ENCODE data around the gene CA10. TPM values are rescaled to one million over a fixed set of nuclear protein-coding genes. Genes with fewer than 3 reads are reported as not detected.

Gene CA10
- total RNA-seq, 2 experiments from 2014 or later: not detected

DNA sequence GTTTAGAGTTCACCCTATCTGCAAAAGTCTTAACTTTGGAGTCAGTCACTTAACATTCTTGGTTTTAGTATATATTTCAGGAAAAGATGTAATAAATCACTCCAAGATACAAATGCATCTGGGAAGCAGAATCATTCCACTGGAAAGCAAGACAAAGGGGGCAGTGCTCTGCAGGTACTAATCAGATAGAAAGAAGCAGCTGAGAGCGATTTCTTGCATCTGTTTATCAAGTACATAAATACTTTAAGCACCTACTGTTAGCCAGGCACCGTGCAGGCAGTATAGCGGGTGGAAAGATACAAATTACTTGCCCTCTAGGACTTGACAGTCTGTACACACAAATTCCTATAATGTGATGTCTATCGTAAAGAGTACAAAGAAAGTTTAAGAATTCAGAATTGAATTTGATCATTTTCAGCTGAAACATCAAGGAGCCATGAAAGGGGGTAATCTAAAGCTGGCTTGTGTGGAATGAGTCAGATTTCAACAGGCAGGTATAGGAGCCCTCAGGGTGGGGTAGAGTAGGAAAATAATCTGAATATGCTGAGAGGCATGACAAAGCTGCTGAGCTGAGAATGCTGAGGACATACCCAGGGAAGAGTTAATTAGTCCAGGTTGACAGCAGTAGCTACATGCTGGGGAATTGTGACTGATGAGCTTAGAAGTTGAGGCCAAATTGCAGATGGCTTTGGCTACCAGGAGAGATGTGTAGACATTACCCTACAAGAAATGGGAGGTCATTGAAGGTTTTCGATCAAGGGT, 110.2 kb downstream of the CA10 start:
- Mint-ChIP-seq H3K36me3 (ENCODE audit: low read depth) (no peaks in the 10 kb centered on the region), H3K9me3 (peaks cover 8% of the 10 kb centered on the region), H3K27ac (no peak overlapping the region), H3K27me3 (peaks cover 4% of the 10 kb centered on the region), H3K4me3 (no peak overlapping the region), H3K4me1 (ENCODE audit: low read depth) (no peaks in the 10 kb centered on the region)
- Histone ChIP-seq H3K27me3 (ENCODE audit: control insufficient read depth in 1 of 2, insufficient read depth in 2 of 2, low read length in 2 of 2) (no peaks in the 10 kb centered on the region), H3K4me3 (ENCODE audit: low read length) (no peak overlapping the region), H3K27ac (ENCODE audit: low read depth in 1 of 2, low read length in 2 of 2) (no peak overlapping the region), H3K9me3 (ENCODE audit: control insufficient read depth in 1 of 2, insufficient read depth in 1 of 2, low read length in 2 of 2) (no peaks in the 10 kb centered on the region), H3K4me1 (ENCODE audit: insufficient read depth, low read length) (no peaks in the 10 kb centered on the region), H3K36me3 (ENCODE audit: insufficient read depth, low read length) (no peaks in the 10 kb centered on the region)
- intact Hi-C loops (cut with DNase I, micrococcal nuclease): no loop called here
- no peak for TF ChIP-seq CTCF (IDR thresholded peaks at IDR 0.05)
- DNase-seq (no peak), ATAC-seq (ENCODE audit: poor library complexity) (no peak)
- POLR2A ChIA-PET: no interaction called here
- CTCF ChIA-PET: no interaction called here

DNA sequence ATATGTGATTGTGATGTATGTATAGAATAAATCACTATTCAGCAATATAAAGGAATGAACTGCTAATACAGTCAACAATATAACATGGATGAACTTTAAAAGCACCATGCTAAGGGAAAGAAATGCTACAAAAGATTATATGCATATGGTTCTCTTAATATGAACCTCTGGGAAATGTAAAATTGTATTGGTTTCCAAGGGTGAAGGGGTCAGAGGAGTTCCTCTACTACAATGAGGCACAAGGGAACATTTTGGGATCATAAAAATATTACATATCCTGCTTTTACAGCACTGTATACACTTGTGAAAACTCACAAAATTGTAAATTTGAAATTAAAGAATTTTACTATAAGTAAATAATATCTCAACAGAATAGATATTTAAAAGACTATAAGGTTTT, 111.4 kb downstream of the CA10 start:
- H3K27me3 Mint-ChIP-seq: peaks cover 4% of the 10 kb centered on the region
- ATAC-seq (ENCODE audit: poor library complexity) (no peak), DNase-seq (no peak)
- intact Hi-C loops (cut with DNase I, micrococcal nuclease): no loop called here
- H3K27ac ChIP-seq (ENCODE audit: low read depth in 1 of 2, low read length in 2 of 2): no peak overlapping the region
- no peaks in the 10 kb centered on the region for H3K9me3 ChIP-seq (ENCODE audit: control insufficient read depth in 1 of 2, insufficient read depth in 1 of 2, low read length in 2 of 2)
- no peaks in the 10 kb centered on the region for H3K27me3 ChIP-seq (ENCODE audit: control insufficient read depth in 1 of 2, insufficient read depth in 2 of 2, low read length in 2 of 2)
- H3K9me3 Mint-ChIP-seq: peaks cover 8% of the 10 kb centered on the region
- ChIA-PET CTCF (no interaction called here), POLR2A (no interaction called here)
- no peak overlapping the region for H3K4me3 Mint-ChIP-seq
- TF ChIP-seq CTCF (IDR thresholded peaks at IDR 0.05): no peak
- no peak overlapping the region for H3K4me3 ChIP-seq (ENCODE audit: low read length)
- no peak overlapping the region for H3K27ac Mint-ChIP-seq
- no peaks in the 10 kb centered on the region for H3K36me3 Mint-ChIP-seq (ENCODE audit: low read depth)
- H3K4me1 Mint-ChIP-seq (ENCODE audit: low read depth): no peaks in the 10 kb centered on the region
- no peaks in the 10 kb centered on the region for H3K4me1 ChIP-seq (ENCODE audit: insufficient read depth, low read length)
- H3K36me3 ChIP-seq (ENCODE audit: insufficient read depth, low read length): no peaks in the 10 kb centered on the region

DNA sequence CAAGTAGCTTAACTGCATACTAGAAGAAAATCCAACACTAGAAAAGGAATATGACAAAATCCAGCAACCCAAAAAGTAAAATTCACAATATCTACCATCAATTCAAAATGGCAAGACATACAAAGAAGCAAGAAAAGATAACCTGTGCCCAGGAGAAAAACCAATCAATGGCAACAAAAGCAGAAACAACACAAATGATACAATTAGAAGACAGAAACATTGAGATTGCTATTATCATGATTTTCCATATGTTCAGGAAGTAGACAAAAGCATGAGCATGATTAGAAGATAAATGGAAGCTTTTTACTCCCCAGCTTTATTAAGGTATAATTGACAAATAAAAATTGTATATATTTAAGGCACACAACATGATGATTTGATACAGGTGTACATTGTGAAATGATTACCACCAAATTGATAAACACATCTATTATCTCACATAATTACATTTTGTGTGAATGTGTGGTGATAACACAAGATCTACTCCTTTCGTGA, 117.3 kb downstream of the CA10 start:
- Mint-ChIP-seq H3K36me3 (ENCODE audit: low read depth) (no peaks in the 10 kb centered on the region), H3K4me3 (no peak overlapping the region), H3K27me3 (no peaks in the 10 kb centered on the region), H3K27ac (no peak overlapping the region), H3K4me1 (ENCODE audit: low read depth) (no peaks in the 10 kb centered on the region), H3K9me3 (no peaks in the 10 kb centered on the region)
- intact Hi-C loops (cut with DNase I, micrococcal nuclease): no loop called here
- POLR2A ChIA-PET: no interaction called here
- no peak for DNase-seq
- Histone ChIP-seq H3K4me1 (ENCODE audit: insufficient read depth, low read length) (no peaks in the 10 kb centered on the region), H3K36me3 (ENCODE audit: insufficient read depth, low read length) (no peaks in the 10 kb centered on the region), H3K4me3 (ENCODE audit: low read length) (no peak overlapping the region), H3K9me3 (ENCODE audit: control insufficient read depth in 1 of 2, insufficient read depth in 1 of 2, low read length in 2 of 2) (no peaks in the 10 kb centered on the region), H3K27me3 (ENCODE audit: control insufficient read depth in 1 of 2, insufficient read depth in 2 of 2, low read length in 2 of 2) (no peaks in the 10 kb centered on the region), H3K27ac (ENCODE audit: low read depth in 1 of 2, low read length in 2 of 2) (no peak overlapping the region)
- ATAC-seq (ENCODE audit: poor library complexity): no peak
- no peak for TF ChIP-seq CTCF (IDR thresholded peaks at IDR 0.05)
- CTCF ChIA-PET: no interaction called here
